H1 (cell line): ENCODE data around the gene MDK. TPM values are rescaled to one million over a fixed set of nuclear protein-coding genes. Genes with fewer than 3 reads are reported as not detected.

Experiments used
- BCL11A ChIP-seq, 2 experiments: IDR thresholded peaks; one replicate each; pipeline ENCODE4 v1.6.1; 2011; ENCODE audit warnings: low read depth in 2 of 2, low read length in 2 of 2, mild to moderate bottlenecking in 2 of 2
- CHD2 ChIP-seq: IDR thresholded peaks from 2 replicates; pipeline ENCODE4 v1.6.1; 2012; ENCODE audit warnings: low read length, improper control_type of control experiment
- EZH2 ChIP-seq: fragments of 200-600 bp; sonication (generic); IDR thresholded peaks from 2 replicates; pipeline ENCODE4 v1.7.1; 2012; ENCODE audit warnings: low read depth, mild to moderate bottlenecking, moderate library complexity, low read length, inconsistent platforms; ENCODE audit not compliant: severe bottlenecking
- KDM5A ChIP-seq: fragments of 200-600 bp; IDR thresholded peaks from 2 replicates; pipeline ENCODE4 v1.7.1; 2012; ENCODE audit warnings: mild to moderate bottlenecking, low read length, inconsistent platforms, mixed read lengths
- PHF8 ChIP-seq: fragments of 200-600 bp; sonication (generic); conservative IDR thresholded peaks from 2 replicates; pipeline ENCODE4 v1.7.1; 2012; ENCODE audit warnings: low read depth, mild to moderate bottlenecking, inconsistent platforms, low read length, moderate library complexity
- SRF ChIP-seq: IDR thresholded peaks from 2 replicates; pipeline ENCODE4 v1.6.1; 2011; ENCODE audit warnings: mild to moderate bottlenecking, low read depth, low read length, moderate library complexity
- SUZ12 ChIP-seq: fragments of 200-600 bp; sonication (generic); IDR thresholded peaks from 2 replicates; pipeline ENCODE4 v1.6.1; 2012; ENCODE audit warnings: mild to moderate bottlenecking, inconsistent platforms, low read length, moderate library complexity, mixed read lengths
- TAF7 ChIP-seq: optimal IDR thresholded peaks from 2 replicates; pipeline ENCODE3; 2011; ENCODE audit warnings: low read depth, mild to moderate bottlenecking, inconsistent platforms, low read length, moderate library complexity, borderline replicate concordance
- TBP ChIP-seq: IDR thresholded peaks from 2 replicates; pipeline ENCODE4 v1.6.1; 2011; ENCODE audit warnings: low read depth, low read length, improper control_type of control experiment
- polyA plus RNA-seq, 7 experiments: library from polyadenylated mRNA; depleted of rRNA in 3 of 7; stranded (reverse) in 5 of 7; unstranded in 2 of 7; fragments of >200 nt in 5 of 7; fragments of 200-250 nt in 2 of 7; gene quantifications; 1 replicate in 5 of 7; 2 replicates in 1 of 7; 4 replicates in 1 of 7; pipeline versions ENCODE4 v1.2.1 to v1.2.3, GENCODE V29; 2011 to 2013; ENCODE audit warnings: missing spikeins in 2 of 7, mixed read lengths in 2 of 7
- total RNA-seq: library from RNA; stranded (reverse); fragmentation: NEBNext Ultra II Directional; extraction: Animal tissue kit (Norgen Biotek cat#: 25700); gene quantifications from 2 replicates; pipeline ENCODE4 v1.2.1, GENCODE V29; 2021
- TF ChIP-seq, protein P1 (sequence below): fragments of 300-600 bp; sonication (generic); IDR thresholded peaks from 2 replicates; pipeline ENCODE4 v1.7.1; 2012; ENCODE audit warnings: low read length, moderate library complexity, mild to moderate bottlenecking, inconsistent platforms; ENCODE audit not compliant: insufficient replicate concordance
- TF ChIP-seq, protein P2 (sequence below): IDR thresholded peaks from 2 replicates; pipeline ENCODE4 v1.6.1; 2011; ENCODE audit warnings: low read length, improper control_type of control experiment

MDK gene
- total and polyA plus RNA-seq, 2 of the 8 experiments (the other 6 are each of a cell fraction or from before 2014, with no cell fraction given), result 309 to 606 TPM

DNA sequence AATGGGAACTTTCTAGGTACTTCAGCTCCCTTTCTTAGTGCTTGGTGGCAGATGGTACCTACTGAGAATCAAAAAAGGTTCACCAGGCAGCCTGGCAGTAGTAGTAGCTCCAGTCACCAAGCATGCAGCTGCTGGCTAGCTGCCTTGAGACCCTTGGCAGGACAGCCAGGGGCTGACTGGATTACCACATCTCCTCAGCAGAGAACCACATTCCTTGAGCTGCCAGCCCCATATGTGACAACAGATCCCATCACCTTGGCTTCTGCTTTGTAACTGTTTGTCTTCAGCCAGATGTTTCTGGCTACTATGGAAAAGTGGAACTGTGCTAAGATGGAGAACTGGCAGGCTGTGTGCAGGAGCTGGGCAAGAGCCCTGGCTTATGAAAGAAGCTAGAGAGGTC, 49.7 kb downstream of the MDK start (continued):
- TF ChIP-seq, protein P1, sequence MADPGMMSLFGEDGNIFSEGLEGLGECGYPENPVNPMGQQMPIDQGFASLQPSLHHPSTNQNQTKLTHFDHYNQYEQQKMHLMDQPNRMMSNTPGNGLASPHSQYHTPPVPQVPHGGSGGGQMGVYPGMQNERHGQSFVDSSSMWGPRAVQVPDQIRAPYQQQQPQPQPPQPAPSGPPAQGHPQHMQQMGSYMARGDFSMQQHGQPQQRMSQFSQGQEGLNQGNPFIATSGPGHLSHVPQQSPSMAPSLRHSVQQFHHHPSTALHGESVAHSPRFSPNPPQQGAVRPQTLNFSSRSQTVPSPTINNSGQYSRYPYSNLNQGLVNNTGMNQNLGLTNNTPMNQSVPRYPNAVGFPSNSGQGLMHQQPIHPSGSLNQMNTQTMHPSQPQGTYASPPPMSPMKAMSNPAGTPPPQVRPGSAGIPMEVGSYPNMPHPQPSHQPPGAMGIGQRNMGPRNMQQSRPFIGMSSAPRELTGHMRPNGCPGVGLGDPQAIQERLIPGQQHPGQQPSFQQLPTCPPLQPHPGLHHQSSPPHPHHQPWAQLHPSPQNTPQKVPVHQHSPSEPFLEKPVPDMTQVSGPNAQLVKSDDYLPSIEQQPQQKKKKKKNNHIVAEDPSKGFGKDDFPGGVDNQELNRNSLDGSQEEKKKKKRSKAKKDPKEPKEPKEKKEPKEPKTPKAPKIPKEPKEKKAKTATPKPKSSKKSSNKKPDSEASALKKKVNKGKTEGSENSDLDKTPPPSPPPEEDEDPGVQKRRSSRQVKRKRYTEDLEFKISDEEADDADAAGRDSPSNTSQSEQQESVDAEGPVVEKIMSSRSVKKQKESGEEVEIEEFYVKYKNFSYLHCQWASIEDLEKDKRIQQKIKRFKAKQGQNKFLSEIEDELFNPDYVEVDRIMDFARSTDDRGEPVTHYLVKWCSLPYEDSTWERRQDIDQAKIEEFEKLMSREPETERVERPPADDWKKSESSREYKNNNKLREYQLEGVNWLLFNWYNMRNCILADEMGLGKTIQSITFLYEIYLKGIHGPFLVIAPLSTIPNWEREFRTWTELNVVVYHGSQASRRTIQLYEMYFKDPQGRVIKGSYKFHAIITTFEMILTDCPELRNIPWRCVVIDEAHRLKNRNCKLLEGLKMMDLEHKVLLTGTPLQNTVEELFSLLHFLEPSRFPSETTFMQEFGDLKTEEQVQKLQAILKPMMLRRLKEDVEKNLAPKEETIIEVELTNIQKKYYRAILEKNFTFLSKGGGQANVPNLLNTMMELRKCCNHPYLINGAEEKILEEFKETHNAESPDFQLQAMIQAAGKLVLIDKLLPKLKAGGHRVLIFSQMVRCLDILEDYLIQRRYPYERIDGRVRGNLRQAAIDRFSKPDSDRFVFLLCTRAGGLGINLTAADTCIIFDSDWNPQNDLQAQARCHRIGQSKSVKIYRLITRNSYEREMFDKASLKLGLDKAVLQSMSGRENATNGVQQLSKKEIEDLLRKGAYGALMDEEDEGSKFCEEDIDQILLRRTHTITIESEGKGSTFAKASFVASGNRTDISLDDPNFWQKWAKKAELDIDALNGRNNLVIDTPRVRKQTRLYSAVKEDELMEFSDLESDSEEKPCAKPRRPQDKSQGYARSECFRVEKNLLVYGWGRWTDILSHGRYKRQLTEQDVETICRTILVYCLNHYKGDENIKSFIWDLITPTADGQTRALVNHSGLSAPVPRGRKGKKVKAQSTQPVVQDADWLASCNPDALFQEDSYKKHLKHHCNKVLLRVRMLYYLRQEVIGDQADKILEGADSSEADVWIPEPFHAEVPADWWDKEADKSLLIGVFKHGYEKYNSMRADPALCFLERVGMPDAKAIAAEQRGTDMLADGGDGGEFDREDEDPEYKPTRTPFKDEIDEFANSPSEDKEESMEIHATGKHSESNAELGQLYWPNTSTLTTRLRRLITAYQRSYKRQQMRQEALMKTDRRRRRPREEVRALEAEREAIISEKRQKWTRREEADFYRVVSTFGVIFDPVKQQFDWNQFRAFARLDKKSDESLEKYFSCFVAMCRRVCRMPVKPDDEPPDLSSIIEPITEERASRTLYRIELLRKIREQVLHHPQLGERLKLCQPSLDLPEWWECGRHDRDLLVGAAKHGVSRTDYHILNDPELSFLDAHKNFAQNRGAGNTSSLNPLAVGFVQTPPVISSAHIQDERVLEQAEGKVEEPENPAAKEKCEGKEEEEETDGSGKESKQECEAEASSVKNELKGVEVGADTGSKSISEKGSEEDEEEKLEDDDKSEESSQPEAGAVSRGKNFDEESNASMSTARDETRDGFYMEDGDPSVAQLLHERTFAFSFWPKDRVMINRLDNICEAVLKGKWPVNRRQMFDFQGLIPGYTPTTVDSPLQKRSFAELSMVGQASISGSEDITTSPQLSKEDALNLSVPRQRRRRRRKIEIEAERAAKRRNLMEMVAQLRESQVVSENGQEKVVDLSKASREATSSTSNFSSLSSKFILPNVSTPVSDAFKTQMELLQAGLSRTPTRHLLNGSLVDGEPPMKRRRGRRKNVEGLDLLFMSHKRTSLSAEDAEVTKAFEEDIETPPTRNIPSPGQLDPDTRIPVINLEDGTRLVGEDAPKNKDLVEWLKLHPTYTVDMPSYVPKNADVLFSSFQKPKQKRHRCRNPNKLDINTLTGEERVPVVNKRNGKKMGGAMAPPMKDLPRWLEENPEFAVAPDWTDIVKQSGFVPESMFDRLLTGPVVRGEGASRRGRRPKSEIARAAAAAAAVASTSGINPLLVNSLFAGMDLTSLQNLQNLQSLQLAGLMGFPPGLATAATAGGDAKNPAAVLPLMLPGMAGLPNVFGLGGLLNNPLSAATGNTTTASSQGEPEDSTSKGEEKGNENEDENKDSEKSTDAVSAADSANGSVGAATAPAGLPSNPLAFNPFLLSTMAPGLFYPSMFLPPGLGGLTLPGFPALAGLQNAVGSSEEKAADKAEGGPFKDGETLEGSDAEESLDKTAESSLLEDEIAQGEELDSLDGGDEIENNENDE, result no peak
- no peak for TF ChIP-seq EZH2
- TF ChIP-seq BCL11A (IDR thresholded peaks at IDR 0.05; ENCODE audit: low read depth in 2 of 2, low read length in 2 of 2), result no peak
- TF ChIP-seq CHD2, result no peak
- no peak for TF ChIP-seq TAF7
- TF ChIP-seq, protein P2, sequence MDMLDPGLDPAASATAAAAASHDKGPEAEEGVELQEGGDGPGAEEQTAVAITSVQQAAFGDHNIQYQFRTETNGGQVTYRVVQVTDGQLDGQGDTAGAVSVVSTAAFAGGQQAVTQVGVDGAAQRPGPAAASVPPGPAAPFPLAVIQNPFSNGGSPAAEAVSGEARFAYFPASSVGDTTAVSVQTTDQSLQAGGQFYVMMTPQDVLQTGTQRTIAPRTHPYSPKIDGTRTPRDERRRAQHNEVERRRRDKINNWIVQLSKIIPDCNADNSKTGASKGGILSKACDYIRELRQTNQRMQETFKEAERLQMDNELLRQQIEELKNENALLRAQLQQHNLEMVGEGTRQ, result no peak
- no peak for TF ChIP-seq PHF8
- no peak for TF ChIP-seq SRF
- no peak for TF ChIP-seq KDM5A
- no peak for TF ChIP-seq TBP
- no peak for TF ChIP-seq SUZ12
- TF ChIP-seq, all 59 proteins: peak for 0
